GM23248 (cell line): Measurements from ENCODE around the gene ROBO2. TPM values are rescaled to one million over a fixed set of nuclear protein-coding genes. Genes with fewer than 3 reads are reported as not detected.

Source experiments
- DNase-seq: peaks from one replicate; pipeline ENCODE4 v3.0.0-alpha.2; 2015
- H2AFZ ChIP-seq: fragments of 200-600 bp; sonication (generic); 2 replicates; pipeline ENCODE4 v1.6.1; 2016; ENCODE audit warnings: antibody characterized with exemption
- H3F3A ChIP-seq: fragments of 200-600 bp; sonication (generic); 2 replicates; pipeline ENCODE4 v1.6.1; 2016; ENCODE audit warnings: mild to moderate bottlenecking, antibody characterized with exemption, mixed run types; ENCODE audit not compliant: insufficient read depth
- H3K27ac ChIP-seq: fragments of 200-600 bp; sonication (generic); 2 replicates; pipeline ENCODE4 v1.5.1; 2016; ENCODE audit warnings: mild to moderate bottlenecking
- H3K27me3 ChIP-seq: fragments of 200-600 bp; sonication (generic); replicated peaks from 2 replicates; pipeline ENCODE4 v1.6.1; 2016; ENCODE audit warnings: mild to moderate bottlenecking; ENCODE audit not compliant: insufficient read depth
- H3K36me3 ChIP-seq: fragments of 200-600 bp; sonication (generic); 2 replicates; pipeline ENCODE4 v1.6.1; 2016; ENCODE audit warnings: low read depth, mild to moderate bottlenecking
- H3K4me1 ChIP-seq: fragments of 200-600 bp; sonication (generic); 2 replicates; pipeline ENCODE4 v1.6.1; 2016; ENCODE audit warnings: mild to moderate bottlenecking; ENCODE audit not compliant: insufficient read depth
- H3K4me2 ChIP-seq: fragments of 200-600 bp; sonication (generic); one replicate; pipeline ENCODE4 v1.6.1; 2016; ENCODE audit warnings: mild to moderate bottlenecking; ENCODE audit not compliant: unreplicated experiment
- H3K4me3 ChIP-seq: fragments of 200-600 bp; sonication (generic); 2 replicates; pipeline ENCODE4 v1.5.1; 2016; ENCODE audit warnings: mild to moderate bottlenecking
- H3K79me2 ChIP-seq: fragments of 200-600 bp; sonication (generic); 2 replicates; pipeline ENCODE4 v1.6.1; 2016; ENCODE audit warnings: mild to moderate bottlenecking; ENCODE audit not compliant: insufficient read depth
- H3K9ac ChIP-seq: fragments of 200-600 bp; sonication (generic); 2 replicates; pipeline ENCODE4 v1.6.1; 2016; ENCODE audit warnings: mild to moderate bottlenecking
- H3K9me2 ChIP-seq: fragments of 200-600 bp; sonication (generic); 2 replicates; pipeline ENCODE4 v1.6.1; 2016; ENCODE audit warnings: mixed run types, mild to moderate bottlenecking, moderate library complexity; ENCODE audit not compliant: insufficient read depth
- H3K9me3 ChIP-seq: fragments of 200-600 bp; sonication (generic); one replicate; pipeline ENCODE4 v1.6.1; 2017; ENCODE audit warnings: low read depth
- H4K20me1 ChIP-seq: fragments of 200-600 bp; sonication (generic); 2 replicates; pipeline ENCODE4 v1.6.0; 2016; ENCODE audit not compliant: insufficient read depth
- EZH2 ChIP-seq: fragments of 200-600 bp; sonication (generic); IDR thresholded peaks from 2 replicates; pipeline ENCODE4 v1.6.1; 2018; ENCODE audit warnings: antibody characterized with exemption, mild to moderate bottlenecking; ENCODE audit not compliant: insufficient read depth, poor library complexity, severe bottlenecking
- EZH2phosphoT487 ChIP-seq: fragments of 200-600 bp; sonication (generic); IDR thresholded peaks from 2 replicates; pipeline ENCODE4 v1.6.1; 2018; ENCODE audit warnings: antibody characterized with exemption, moderate library complexity, mild to moderate bottlenecking, low read depth; ENCODE audit not compliant: insufficient read depth
- WGBS, 2 experiments: methylation state at CpG; one replicate each; pipeline ENCODE4 v1.1.6; 2015 to 2017; ENCODE audit warnings: low lambda C conversion rate in 2 of 2, low coverage in 1 of 2; ENCODE audit errors: missing lambda C conversion rate in 2 of 2; 5-methylcytosine and 5-hydroxymethylcytosine counted together
- in situ Hi-C: fragments of 300-500 bp; cut with MboI; formaldehyde crosslinking; loops from 2 replicates; pipeline ENCODE4 v1.15.0; 2020
- polyA plus RNA-seq: library from polyadenylated mRNA; unstranded; fragments of >200 nt; fragmentation: Nextera tagmentation; extraction: Ambion mirVana; gene quantifications from 2 replicates; pipeline ENCODE4 v1.2.1, GENCODE V29; 2016
- total RNA-seq: library from RNA; depleted of rRNA; stranded (reverse); fragments of >200 nt; shearing (Covaris generic); gene quantifications from 2 replicates; pipeline ENCODE4 v1.2.3, GENCODE V29; 2014

ROBO2 gene
- total and polyA plus RNA-seq, 2 experiments from 2014 or later, result under 0.01 to 0.05 TPM

DNA sequence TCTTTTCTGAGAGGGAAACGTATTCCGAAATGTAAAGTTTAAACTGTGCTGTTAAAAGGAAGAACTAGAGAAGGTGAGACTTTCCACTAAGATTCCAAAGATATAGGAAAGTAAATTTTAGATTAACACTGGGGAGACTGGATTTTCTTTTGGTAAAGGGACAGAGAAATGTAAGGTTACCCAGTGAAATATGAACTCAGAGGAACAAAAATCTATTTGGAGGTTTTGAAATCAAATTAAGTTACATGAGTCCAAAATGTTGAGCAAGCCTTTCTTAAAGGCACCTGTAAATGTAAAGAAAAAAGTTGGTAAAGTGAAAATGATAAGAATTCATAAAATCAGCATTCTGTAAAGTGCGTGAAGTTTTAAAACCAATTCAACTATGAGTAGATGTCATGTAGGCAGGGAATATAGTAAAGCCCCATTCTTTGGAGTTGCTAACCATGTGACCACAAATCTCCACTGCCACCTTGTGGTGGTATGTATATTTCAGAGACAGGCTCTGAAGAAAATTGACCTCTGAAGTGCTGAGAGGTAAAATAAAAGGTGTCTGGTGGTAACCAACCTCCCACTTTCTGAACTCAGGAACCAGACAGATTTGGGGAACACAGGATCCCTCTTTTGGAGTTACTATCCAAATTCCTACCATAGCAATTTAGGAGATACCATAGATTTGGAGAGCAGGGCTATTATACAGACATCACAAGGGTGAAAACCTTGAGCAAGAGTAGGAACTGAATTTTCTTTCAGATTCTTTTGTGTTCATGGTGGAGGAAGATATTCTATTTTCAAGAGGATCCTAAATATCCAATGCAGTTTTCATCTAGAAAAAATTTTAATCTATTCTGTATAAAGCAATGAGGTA, 215.3 kb downstream of the ROBO2 start:
- H3F3A ChIP-seq, result no peaks in the 10 kb centered on the region
- TF ChIP-seq EZH2phosphoT487 (no peak), EZH2 (no peak)
- in situ Hi-C loops, result no loop called here
- no peaks in the 10 kb centered on the region for H4K20me1 ChIP-seq
- H3K27me3 ChIP-seq, result no peaks in the 10 kb centered on the region
- 77 to 79% methylated on average over 3 of the region's 3 CpGs for WGBS, 2 experiments
- no peaks in the 10 kb centered on the region for H3K79me2 ChIP-seq
- no peak overlapping the region for H3K4me2 ChIP-seq
- H3K4me3 ChIP-seq, result no peak overlapping the region
- DNase-seq, result peak; percentile 68
- H2AFZ ChIP-seq, result no peak overlapping the region
- no peaks in the 10 kb centered on the region for H3K9me2 ChIP-seq
- no peak overlapping the region for H3K9ac ChIP-seq
- H3K36me3 ChIP-seq, result no peaks in the 10 kb centered on the region
- no peaks in the 10 kb centered on the region for H3K4me1 ChIP-seq
- H3K9me3 ChIP-seq, result no peaks in the 10 kb centered on the region
- H3K27ac ChIP-seq, result no peak overlapping the region

DNA sequence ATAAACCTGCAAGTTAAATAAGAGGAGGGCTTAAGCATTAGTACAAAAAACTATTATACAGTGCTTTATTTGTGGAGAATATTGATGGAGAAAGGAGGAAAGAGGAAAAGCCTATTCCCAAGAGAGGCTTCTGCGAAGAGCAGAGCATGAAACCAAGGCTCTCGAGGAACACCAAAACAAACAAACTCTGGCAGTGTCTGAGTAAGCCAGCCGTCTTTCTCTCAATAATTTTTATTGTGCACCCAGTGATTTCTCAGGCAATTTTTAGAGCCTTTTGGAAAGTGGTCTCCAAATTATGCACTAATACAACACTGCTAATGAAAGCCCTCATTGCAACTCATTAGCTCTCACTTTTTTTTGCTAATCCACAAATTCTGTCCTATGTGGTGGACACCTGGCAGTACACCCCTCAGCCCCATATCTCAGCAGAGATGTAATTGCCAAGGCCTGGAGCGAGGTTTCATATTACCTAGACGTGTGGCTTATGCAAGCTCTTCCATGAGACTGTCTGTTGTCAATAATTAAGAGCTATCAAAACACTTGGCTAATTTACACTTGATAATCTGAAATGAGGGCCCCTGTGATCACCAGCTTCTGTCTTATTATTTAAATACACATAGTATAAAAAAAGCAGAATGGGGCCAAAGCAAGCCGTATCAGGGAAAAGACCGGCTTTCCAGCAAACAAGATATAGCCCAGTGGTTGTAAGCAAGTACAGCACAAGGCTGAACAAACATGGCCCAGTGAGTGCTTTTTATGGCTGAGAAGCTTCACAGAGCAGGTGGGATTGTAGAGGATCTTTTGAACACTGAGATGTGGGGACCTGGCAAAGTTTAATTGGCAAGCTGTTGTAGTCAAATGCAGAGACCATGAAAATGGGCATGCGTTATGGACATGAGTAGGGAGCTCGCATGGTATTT, 216.9 kb downstream of the ROBO2 start:
- H3K27ac ChIP-seq, result no peak overlapping the region
- no peaks in the 10 kb centered on the region for H3K79me2 ChIP-seq
- no peak overlapping the region for H3K4me2 ChIP-seq
- no peaks in the 10 kb centered on the region for H3K9me3 ChIP-seq
- WGBS, 2 experiments, result 41 to 43% methylated on average over 9 of the region's 9 CpGs
- no peak for TF ChIP-seq EZH2phosphoT487
- no peak for TF ChIP-seq EZH2
- H3K36me3 ChIP-seq, result no peaks in the 10 kb centered on the region
- H3K9me2 ChIP-seq, result no peaks in the 10 kb centered on the region
- DNase-seq, result no peak
- H3K4me1 ChIP-seq, result no peaks in the 10 kb centered on the region
- H3K4me3 ChIP-seq, result no peak overlapping the region
- H3K9ac ChIP-seq, result no peak overlapping the region
- no peak overlapping the region for H2AFZ ChIP-seq
- no peaks in the 10 kb centered on the region for H3F3A ChIP-seq
- H3K27me3 ChIP-seq, result no peaks in the 10 kb centered on the region
- no peaks in the 10 kb centered on the region for H4K20me1 ChIP-seq
- in situ Hi-C loops, result no loop called here

DNA sequence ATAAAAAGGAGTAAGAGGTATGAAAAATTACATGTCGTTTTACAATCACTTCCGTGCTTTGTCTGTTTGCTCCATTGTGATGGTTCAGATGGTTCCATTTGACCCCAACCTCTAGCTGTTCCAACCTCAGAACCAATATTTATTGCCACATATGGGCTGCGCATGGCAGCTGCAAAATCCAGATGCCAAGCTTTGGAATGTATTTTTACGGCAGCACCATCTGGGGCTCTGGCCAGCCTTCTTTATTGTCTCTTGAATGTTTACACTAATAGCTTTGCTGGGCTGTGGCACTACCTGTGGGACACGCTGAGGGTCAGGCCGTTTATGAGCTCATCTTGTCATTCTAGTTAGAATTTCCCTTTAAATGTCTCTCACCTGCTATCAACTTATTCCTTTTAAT, 219.8 kb downstream of the ROBO2 start:
- TF ChIP-seq EZH2 (no peak), EZH2phosphoT487 (no peak)
- Histone ChIP-seq H3K4me3 (no peak overlapping the region), H2AFZ (no peak overlapping the region), H3K9me2 (no peaks in the 10 kb centered on the region), H3K4me2 (no peak overlapping the region), H3F3A (no peaks in the 10 kb centered on the region), H3K9ac (no peak overlapping the region), H3K36me3 (no peaks in the 10 kb centered on the region), H3K27ac (no peak overlapping the region), H3K27me3 (no peaks in the 10 kb centered on the region), H4K20me1 (no peaks in the 10 kb centered on the region), H3K79me2 (no peaks in the 10 kb centered on the region), H3K9me3 (no peaks in the 10 kb centered on the region), H3K4me1 (no peaks in the 10 kb centered on the region)
- DNase-seq, result no peak
- 53 to 59% methylated on average over 6 of the region's 6 CpGs for WGBS, 2 experiments
- in situ Hi-C loops, result no loop called here

DNA sequence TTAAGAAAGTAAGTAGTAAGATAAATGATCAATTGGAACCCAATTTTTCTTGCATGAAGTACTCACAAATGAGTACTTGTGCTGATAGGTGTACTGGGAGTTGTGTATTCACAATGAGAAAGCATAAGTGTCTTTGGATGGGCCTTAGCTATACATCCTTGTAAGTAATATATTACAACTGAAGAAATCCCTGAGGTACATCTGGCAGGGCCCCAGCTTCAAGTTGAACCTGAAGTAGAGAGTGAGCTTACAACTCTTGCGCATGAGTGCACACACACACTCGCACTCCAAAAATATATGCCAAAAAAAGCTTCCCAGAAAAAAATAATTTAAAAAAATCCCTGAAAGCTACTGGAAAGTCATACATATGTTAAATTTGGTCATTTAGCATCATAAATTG, 222.5 kb downstream of the ROBO2 start:
- Histone ChIP-seq H3K9me2 (no peaks in the 10 kb centered on the region), H3K9ac (no peak overlapping the region), H3K36me3 (no peaks in the 10 kb centered on the region), H3K9me3 (no peaks in the 10 kb centered on the region), H3K79me2 (no peaks in the 10 kb centered on the region), H3F3A (no peaks in the 10 kb centered on the region), H3K4me3 (no peak overlapping the region), H2AFZ (no peak overlapping the region), H3K27ac (no peak overlapping the region), H3K27me3 (no peaks in the 10 kb centered on the region), H3K4me1 (no peaks in the 10 kb centered on the region), H3K4me2 (no peak overlapping the region), H4K20me1 (no peaks in the 10 kb centered on the region)
- in situ Hi-C loops, result no loop called here
- no peak for TF ChIP-seq EZH2
- DNase-seq, result no peak
- 92 to 94% methylated on average over 2 of the region's 2 CpGs for WGBS, 2 experiments
